HepG2 (cell line): ENCODE results near the gene C14orf93. TPM values are rescaled to one million over a fixed set of nuclear protein-coding genes. Genes with fewer than 3 reads are reported as not detected.

ENCODE experiments used
- HOXA9 ChIP-seq: sonication (generic); formaldehyde crosslinking; IDR thresholded peaks from 2 replicates; pipeline ENCODE4 v1.8.1; 2022; ENCODE audit warnings: missing genetic modification reagents, mild to moderate bottlenecking, moderate library complexity, borderline replicate concordance
- IKZF4 ChIP-seq: sonication (generic); formaldehyde crosslinking; IDR thresholded peaks from 2 replicates; pipeline ENCODE4 v1.5.1; 2020; ENCODE audit warnings: borderline replicate concordance, mild to moderate bottlenecking, low read depth, missing genetic modification reagents; ENCODE audit errors: not compliant biosample characterization
- KDM5B ChIP-seq: sonication (generic); formaldehyde crosslinking; IDR thresholded peaks from 2 replicates; pipeline ENCODE4 v1.4.0; 2020; ENCODE audit warnings: missing genetic modification reagents, mild to moderate bottlenecking, borderline replicate concordance
- MBD4 ChIP-seq: IDR thresholded peaks from 2 replicates; pipeline ENCODE4 v1.6.1; 2012; ENCODE audit warnings: low read length, inconsistent platforms, borderline replicate concordance
- MLLT10 ChIP-seq: sonication (generic); formaldehyde crosslinking; IDR thresholded peaks from 2 replicates; pipeline ENCODE4 v1.4.0; 2020; ENCODE audit warnings: missing genetic modification reagents
- RXRB ChIP-seq: IDR thresholded peaks from 2 replicates; pipeline ENCODE4 v1.6.1; 2016; ENCODE audit warnings: borderline replicate concordance, missing genetic modification reagents, missing compliant biosample characterization
- SIN3B ChIP-seq: fragments of 150-350 bp; IDR thresholded peaks from 2 replicates; pipeline ENCODE4 v1.6.1; 2014; ENCODE audit warnings: low read length
- TEAD2 ChIP-seq: sonication (generic); formaldehyde crosslinking; IDR thresholded peaks from 2 replicates; pipeline ENCODE4 v1.9.0; 2021; ENCODE audit warnings: missing genetic modification reagents
- TERF1 ChIP-seq: sonication (generic); formaldehyde crosslinking; IDR thresholded peaks from 2 replicates; pipeline ENCODE4 v1.8.0; 2022; ENCODE audit warnings: mild to moderate bottlenecking, missing genetic modification reagents, moderate library complexity
- YEATS2 ChIP-seq: sonication (generic); formaldehyde crosslinking; IDR thresholded peaks from 2 replicates; pipeline ENCODE4 v1.4.0; 2020; ENCODE audit warnings: missing genetic modification reagents, borderline replicate concordance
- ZMAT3 ChIP-seq: sonication (generic); formaldehyde crosslinking; conservative IDR thresholded peaks from 2 replicates; pipeline ENCODE4 v1.7.0; 2021; ENCODE audit warnings: missing genetic modification reagents
- ZNF205 ChIP-seq: IDR thresholded peaks from 2 replicates; pipeline ENCODE4 v1.6.1; 2018; ENCODE audit warnings: missing biosample characterization, missing genetic modification reagents
- ZNF354B ChIP-seq: sonication (generic); formaldehyde crosslinking; IDR thresholded peaks from 2 replicates; pipeline ENCODE4 v1.8.0; 2022; ENCODE audit warnings: mild to moderate bottlenecking, missing genetic modification reagents
- ZNF430 ChIP-seq: sonication (generic); formaldehyde crosslinking; IDR thresholded peaks from 2 replicates; pipeline ENCODE4 v1.9.0; 2021; ENCODE audit warnings: mild to moderate bottlenecking, missing genetic modification reagents
- ZNF609 ChIP-seq: sonication (generic); formaldehyde crosslinking; IDR thresholded peaks from 2 replicates; pipeline ENCODE4 v1.4.0; 2020; ENCODE audit warnings: mild to moderate bottlenecking, missing genetic modification reagents, borderline replicate concordance
- ZNF615 ChIP-seq: sonication (generic); formaldehyde crosslinking; IDR thresholded peaks from 2 replicates; pipeline ENCODE4 v1.5.0; 2020; ENCODE audit warnings: mild to moderate bottlenecking, missing genetic modification reagents, borderline replicate concordance
- polyA plus RNA-seq, 8 experiments: library from polyadenylated mRNA; depleted of rRNA in 3 of 8; stranded (reverse) in 7 of 8; unstranded in 1 of 8; fragments of >200 nt; fragmentation: Illumina TruSeq in 4 of 8; extraction: Trizol in 4 of 8; gene quantifications; 2 replicates each; pipeline versions ENCODE4 v1.2.1 to v1.2.3, GENCODE V29; 2011 to 2016; ENCODE audit warnings: low read depth in 4 of 8, missing spikeins in 1 of 8, mixed read lengths in 1 of 8; ENCODE audit not compliant: insufficient read depth in 1 of 8
- total RNA-seq, 5 experiments: library from RNA; depleted of rRNA; stranded (reverse); fragments of >200 nt; fragmentation: Illumina TruSeq; extraction: Trizol; gene quantifications; 2 replicates each; pipeline ENCODE4 v1.2.3, GENCODE V29; 2016; ENCODE audit warnings: low read depth in 1 of 5
- TF ChIP-seq, protein P1 (sequence below): sonication (generic); formaldehyde crosslinking; IDR thresholded peaks from 2 replicates; pipeline ENCODE4 v1.5.0; 2020; ENCODE audit warnings: missing genetic modification reagents

The C14orf93 gene
- total and polyA plus RNA-seq, 2 of the 13 experiments (the other 11 are each of a cell fraction or from before 2014, with no cell fraction given) = 11.4 to 22.5 TPM

DNA sequence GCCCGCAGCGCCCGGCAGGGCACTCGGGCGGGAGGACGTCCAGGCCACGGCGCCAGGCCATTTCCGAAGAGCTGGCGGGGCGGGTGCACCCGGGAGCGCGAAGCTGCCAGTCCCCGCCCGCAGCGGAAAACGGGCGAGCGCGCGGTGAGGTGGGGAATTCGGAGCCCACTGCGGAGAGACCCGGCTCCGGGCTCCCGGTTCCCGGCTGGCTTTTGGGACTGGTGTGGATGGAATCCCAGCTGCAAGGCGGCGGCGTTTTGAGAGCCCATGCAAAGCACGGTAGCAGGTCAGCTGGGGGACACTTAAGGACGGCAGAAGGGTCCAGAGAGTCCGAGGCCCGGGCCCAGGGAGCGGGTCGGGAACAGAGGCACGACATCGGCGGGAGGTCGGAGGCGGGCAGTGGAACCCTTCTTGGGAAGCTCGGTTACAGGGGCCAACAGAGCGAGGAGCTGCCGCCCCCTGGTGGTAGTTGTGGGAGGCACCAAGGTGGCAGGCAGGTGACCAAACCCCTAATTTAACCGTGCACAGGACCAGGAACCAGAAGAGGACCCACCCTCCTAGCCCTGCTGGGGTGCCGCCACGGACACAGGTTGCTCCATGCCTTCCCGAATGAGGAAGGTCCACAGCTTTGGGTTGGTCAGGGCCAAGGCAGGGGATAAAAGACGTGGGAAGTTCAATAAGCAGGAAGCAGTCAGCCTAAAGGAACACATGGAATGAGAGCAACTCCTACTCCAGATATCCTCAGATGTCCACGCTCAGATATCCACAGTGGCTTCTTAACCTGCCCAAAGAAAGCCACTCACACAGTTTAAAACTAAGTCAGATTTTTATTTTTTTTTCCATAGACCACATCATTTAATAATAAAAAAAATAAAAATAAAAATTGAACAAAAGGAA lies 48.1 kb upstream of the C14orf93 start (continued):
- TF ChIP-seq ZNF205 (CRISPR knock-in tag) (peak; percentile 83), TERF1 (CRISPR knock-in tag) (0 out of 2 replicates have a peak, but pooled peaks have one; percentile 64), IKZF4 (CRISPR knock-in tag) (peak; percentile 66), ZNF354B (0 out of 2 replicates have a peak, but pooled peaks have one; percentile 28), RXRB (peak; percentile 73; the same call in 1 of the 2 replicates), MLLT10 (no peak), ZNF609 (CRISPR knock-in tag) (peak; percentile 65; the same call in 1 of the 2 replicates), SIN3B (peak; percentile 63; the same call in 1 of the 2 replicates), YEATS2 (CRISPR knock-in tag) (0 out of 2 replicates have a peak, but pooled peaks have one; percentile 68), ZNF430 (CRISPR knock-in tag) (peak; percentile 61), HOXA9 (CRISPR knock-in tag) (peak; percentile 86), TEAD2 (CRISPR knock-in tag) (peak; percentile 86; the same call in 1 of the 2 replicates), KDM5B (CRISPR knock-in tag) (peak; percentile 98), MBD4 (no peak), ZMAT3 (CRISPR knock-in tag) (peak; percentile 75; the same call in 1 of the 2 replicates), ZNF615 (0 out of 2 replicates have a peak, but pooled peaks have one; percentile 76)
- TF ChIP-seq, protein P1, sequence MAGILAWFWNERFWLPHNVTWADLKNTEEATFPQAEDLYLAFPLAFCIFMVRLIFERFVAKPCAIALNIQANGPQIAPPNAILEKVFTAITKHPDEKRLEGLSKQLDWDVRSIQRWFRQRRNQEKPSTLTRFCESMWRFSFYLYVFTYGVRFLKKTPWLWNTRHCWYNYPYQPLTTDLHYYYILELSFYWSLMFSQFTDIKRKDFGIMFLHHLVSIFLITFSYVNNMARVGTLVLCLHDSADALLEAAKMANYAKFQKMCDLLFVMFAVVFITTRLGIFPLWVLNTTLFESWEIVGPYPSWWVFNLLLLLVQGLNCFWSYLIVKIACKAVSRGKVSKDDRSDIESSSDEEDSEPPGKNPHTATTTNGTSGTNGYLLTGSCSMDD (CRISPR knock-in tag) = no peak
